Sigmoid colon (tissue), 7 donors: ENCODE results near the gene HCN4. TPM values are rescaled to one million over a fixed set of nuclear protein-coding genes. Genes with fewer than 3 reads are reported as not detected.

ENCODE experiments used
- DNase-seq: peaks from one replicate; pipeline ENCODE4 v3.0.0-alpha.2; 2019
- H3K27ac ChIP-seq, 4 donors: fragments of 200-600 bp; sonication (generic); one replicate each; pipeline ENCODE4 v1.5.1; 2016 to 2019; ENCODE audit warnings: mild to moderate bottlenecking in 1 of 4
- H3K27me3 ChIP-seq, 3 donors: fragments of 200-600 bp; sonication (generic); one replicate each; pipeline ENCODE4 v1.5.1; 2019; ENCODE audit warnings: mild to moderate bottlenecking in 1 of 3
- H3K36me3 ChIP-seq, 4 donors: fragments of 200-600 bp; sonication (generic); one replicate each; pipeline ENCODE4 v1.5.1; 2016 to 2019
- H3K4me1 ChIP-seq, 4 donors: fragments of 200-600 bp; sonication (generic); one replicate each; pipeline ENCODE4 v1.5.1; 2017 to 2019
- H3K4me3 ChIP-seq, 4 donors: fragments of 200-600 bp; sonication (generic); one replicate each; pipeline ENCODE4 v1.5.1; 2017 to 2019; ENCODE audit warnings: mild to moderate bottlenecking in 2 of 4, moderate library complexity in 1 of 4
- H3K9me3 ChIP-seq, 4 donors: fragments of 200-600 bp in 3 of 4; sonication (generic) in 3 of 4; one replicate each; pipeline versions ENCODE4 v1.5.1 to v1.6.1; 2013 to 2019
- CTCF ChIP-seq, 4 experiments: fragments of 450-650 bp in 3 of 4; fragments of 200-600 bp in 1 of 4; IDR thresholded peaks; one replicate each; pipeline ENCODE4 v1.5.1; 2016 to 2019; ENCODE audit warnings: antibody characterized with exemption in 4 of 4, mild to moderate bottlenecking in 3 of 4, moderate library complexity in 2 of 4
- EP300 ChIP-seq, 4 donors: sonication (generic); formaldehyde crosslinking; IDR thresholded peaks; one replicate each; pipeline ENCODE4 v1.6.1; 2017; ENCODE audit warnings: antibody characterized with exemption in 4 of 4
- POLR2A ChIP-seq, 2 donors: fragments of 450-650 bp; IDR thresholded peaks; one replicate each; pipeline ENCODE4 v1.6.1; 2016; ENCODE audit warnings: antibody characterized with exemption in 2 of 2, mild to moderate bottlenecking in 2 of 2, moderate library complexity in 2 of 2
- POLR2AphosphoS5 ChIP-seq, 4 donors: sonication (generic); formaldehyde crosslinking; IDR thresholded peaks; one replicate each; pipeline ENCODE4 v1.6.1; 2017; ENCODE audit warnings: antibody characterized with exemption in 4 of 4
- WGBS, 2 donors: extraction: QIAGEN DNeasy Blood & Tissue Kit; methylation state at CpG; one replicate each; pipeline ENCODE4 v1.1.7; 2013; 5-methylcytosine and 5-hydroxymethylcytosine counted together
- intact Hi-C: fragments of 100-400 bp; cut with DNase I; formaldehyde crosslinking; loops from one replicate; pipeline ENCODE4 v1.15.1; 2023
- polyA plus RNA-seq, 3 donors: library from polyadenylated mRNA; stranded (reverse); fragments of 200-250 nt; gene quantifications; one replicate each; pipeline ENCODE4 v1.2.3, GENCODE V29; 2013
- total RNA-seq, 4 donors: library from RNA; depleted of rRNA; stranded (reverse); fragments of >200 nt; gene quantifications; one replicate each; pipeline ENCODE4 v1.1.0, GENCODE V29; 2016
- donor health status: healthy with polysubstance abuse.
- donor health status: Bipolar disorder and iron deficiency.
- donor health status: healthy.

Gene HCN4
- total and polyA plus RNA-seq, 7 donors = under 0.01 to 0.04 TPM; not detected in 5

GRCh38 chr15:73370151-73370550, 1.4 kb upstream of the HCN4 start:
- 72 to 87% methylated on average over 3 of the region's 3 CpGs for WGBS, 2 donors
- Histone ChIP-seq H3K4me1 (peaks cover 0 to 33% (median 26%) of the 10 kb centered on the region in 4 donors), H3K27me3 (peaks cover 35 to 68% (median 49%) of the 10 kb centered on the region in 3 donors), H3K36me3 (no peaks in the 10 kb centered on the region), H3K4me3 (no peak overlapping the region), H3K9me3 (no peaks in the 10 kb centered on the region), H3K27ac (no peak overlapping the region)
- TF ChIP-seq POLR2AphosphoS5 (IDR thresholded peaks at IDR 0.05) (no peak), POLR2A (IDR thresholded peaks at IDR 0.05) (no peak), CTCF (IDR thresholded peaks at IDR 0.05) (no peak), EP300 (IDR thresholded peaks at IDR 0.05) (no peak)
- DNase-seq = no peak
- intact Hi-C loops = no loop called here

GRCh38 chr15:73369154-73369694, 466 bp upstream of the HCN4 start:
- intact Hi-C loops = no loop called here
- no peak for DNase-seq
- WGBS, 2 donors = 2 to 4% methylated on average over 44 of the region's 44 CpGs
- Histone ChIP-seq H3K27ac (no peak overlapping the region), H3K36me3 (no peaks in the 10 kb centered on the region), H3K4me1 (peaks cover 0 to 27% (median 23%) of the 10 kb centered on the region in 4 donors), H3K9me3 (no peaks in the 10 kb centered on the region), H3K27me3 (peaks cover 35 to 77% (median 49%) of the 10 kb centered on the region in 3 donors), H3K4me3 (peak overlapping the region in 2 of 4 donors; percentile 46 to 47)
- TF ChIP-seq POLR2A (IDR thresholded peaks at IDR 0.05) (no peak), POLR2AphosphoS5 (IDR thresholded peaks at IDR 0.05) (no peak), CTCF (IDR thresholded peaks at IDR 0.05) (no peak), EP300 (IDR thresholded peaks at IDR 0.05) (no peak)

- peak overlapping the region in 3 of 4 donors; percentile 31 to 47 (median 46) for H3K4me3 ChIP-seq
- H3K27me3 ChIP-seq = peaks cover 35 to 88% (median 49%) of the 10 kb centered on the region in 3 donors
- H3K27ac ChIP-seq = no peak overlapping the region
- no peaks in the 10 kb centered on the region for H3K36me3 ChIP-seq
- TF ChIP-seq CTCF (IDR thresholded peaks at IDR 0.05) (no peak), POLR2AphosphoS5 (IDR thresholded peaks at IDR 0.05) (no peak), EP300 (IDR thresholded peaks at IDR 0.05) (no peak), POLR2A (IDR thresholded peaks at IDR 0.05) (no peak)
- peaks cover 0 to 27% (median 23%) of the 10 kb centered on the region in 4 donors for H3K4me1 ChIP-seq
- no peaks in the 10 kb centered on the region for H3K9me3 ChIP-seq
- intact Hi-C loops = no loop called here
- WGBS, 2 donors = 1 to 2% methylated on average over 90 of the region's 90 CpGs
- DNase-seq = no peak
Observed at GRCh38 chr15:73367624-73368300, 996 bp downstream of the HCN4 start.

- intact Hi-C loops = no loop called here
- Histone ChIP-seq H3K36me3 (no peaks in the 10 kb centered on the region), H3K27ac (no peak overlapping the region), H3K4me1 (peaks cover 0 to 27% (median 23%) of the 10 kb centered on the region in 4 donors), H3K27me3 (peaks cover 35 to 95% (median 49%) of the 10 kb centered on the region in 3 donors), H3K4me3 (peak overlapping the region in 2 of 4 donors; percentile 46 to 47), H3K9me3 (no peaks in the 10 kb centered on the region)
- TF ChIP-seq POLR2AphosphoS5 (IDR thresholded peaks at IDR 0.05) (no peak), EP300 (IDR thresholded peaks at IDR 0.05) (no peak), CTCF (IDR thresholded peaks at IDR 0.05) (no peak), POLR2A (IDR thresholded peaks at IDR 0.05) (no peak)
- no peak for DNase-seq
- WGBS, 2 donors = 19 to 26% methylated on average over 28 of the region's 28 CpGs
Observed at GRCh38 chr15:73366766-73367623, 1.8 kb downstream of the HCN4 start.
